Caco-2 (cell line): ENCODE results near the gene ANK2. TPM values are rescaled to one million over a fixed set of nuclear protein-coding genes. Genes with fewer than 3 reads are reported as not detected.
"Not testable (repeated sequence)": the region's sequence is repeated elsewhere in the genome, so short reads cannot be mapped to it uniquely, and the experiment has no call there.

Source experiments
- BruUV-seq: library from RNA; stranded (reverse); fragments of 400-500 nt; replicated peaks from 2 replicates; lab custom pipeline; 2021; lab: Mats Ljungman, UMichigan
- CTCF ChIA-PET: fragments of 300-600 bp; sonication (Branson Sonifier 250); formaldehyde crosslinking; loops from one replicate; lab custom pipeline; 2022; ENCODE audit warnings: antibody characterized with exemption; lab: Charles Lee
- POLR2A ChIA-PET: fragments of 300-600 bp; sonication (Branson Sonifier 250); formaldehyde crosslinking; loops from one replicate; lab custom pipeline; 2022; ENCODE audit warnings: antibody characterized with exemption; lab: Charles Lee
- DNase-seq, 2 experiments: peaks; one replicate each; pipeline versions ENCODE4 v3.0.0 to v3.0.0-alpha.2; 2020 to 2022
- H3K27me3 ChIP-seq: replicated peaks from 2 replicates; pipeline ENCODE4 v1.6.0; 2011; ENCODE audit warnings: low read length; ENCODE audit not compliant: control insufficient read depth, insufficient read depth
- H3K36me3 ChIP-seq: 2 replicates; pipeline ENCODE4 v1.5.1; 2011; ENCODE audit warnings: low read length; ENCODE audit not compliant: control insufficient read depth, insufficient read depth
- H3K4me1 ChIP-seq: fragments of 250-450 bp; sonication (Bioruptor Pico); 2 replicates; pipeline ENCODE4 v1.5.1; 2020; ENCODE audit warnings: mild to moderate bottlenecking
- H3K4me3 ChIP-seq: 2 replicates; pipeline ENCODE4 v1.5.1; 2011; ENCODE audit warnings: low read depth, mild to moderate bottlenecking, control low read depth, low read length
- H3K9me3 ChIP-seq: fragments of 250-450 bp; sonication (Bioruptor Pico); 2 replicates; pipeline ENCODE4 v1.5.1; 2020; ENCODE audit warnings: mild to moderate bottlenecking, moderate library complexity
- H3K27ac Mint-ChIP-seq: one replicate; pipeline ENCODE4 v1.8.0; 2022; ENCODE audit warnings: mixed read lengths; ENCODE audit not compliant: unreplicated experiment
- H3K27me3 Mint-ChIP-seq: one replicate; pipeline ENCODE4 v1.8.0; 2022; ENCODE audit warnings: mixed read lengths; ENCODE audit not compliant: insufficient read depth, unreplicated experiment
- H3K36me3 Mint-ChIP-seq: one replicate; pipeline ENCODE4 v1.8.0; 2022; ENCODE audit warnings: mild to moderate bottlenecking, mixed read lengths; ENCODE audit not compliant: insufficient read depth, unreplicated experiment
- H3K4me1 Mint-ChIP-seq: one replicate; pipeline ENCODE4 v1.8.0; 2022; ENCODE audit warnings: low read depth, mixed read lengths; ENCODE audit not compliant: unreplicated experiment
- H3K4me3 Mint-ChIP-seq: one replicate; pipeline ENCODE4 v1.8.0; 2022; ENCODE audit warnings: mild to moderate bottlenecking, moderate library complexity, mixed read lengths; ENCODE audit not compliant: unreplicated experiment
- H3K9me3 Mint-ChIP-seq: one replicate; pipeline ENCODE4 v1.8.0; 2022; ENCODE audit warnings: mixed read lengths; ENCODE audit not compliant: unreplicated experiment
- CTCF ChIP-seq, 2 experiments: fragments of 200-600 bp in 1 of 2; IDR thresholded peaks; 1 replicate in 1 of 2; 2 replicates in 1 of 2; pipeline versions ENCODE4 v1.5.1 to v1.8.0; 2011 to 2022; ENCODE audit warnings: antibody characterized with exemption in 1 of 2, control low read depth in 1 of 2, inconsistent platforms in 1 of 2, low read depth in 1 of 2, low read length in 1 of 2, mild to moderate bottlenecking in 1 of 2, moderate library complexity in 1 of 2; ENCODE audit not compliant: insufficient read depth in 1 of 2, severe bottlenecking in 1 of 2, unreplicated experiment in 1 of 2
- intact Hi-C: fragments of 100-400 bp; cut with micrococcal nuclease; formaldehyde crosslinking; loops from one replicate; pipeline ENCODE4 v1.10.0; 2022; ENCODE audit not compliant: unreplicated experiment
- total RNA-seq: library from RNA; stranded (reverse); gene quantifications from 2 replicates; pipeline ENCODE4 v1.2.3, GENCODE V29; 2022

The ANK2 gene
- total RNA-seq, 1 experiment from 2014 or later = 26.3 TPM

- H3K4me3 Mint-ChIP-seq = no peak overlapping the region
- intact Hi-C loops = loop anchor here (2.0 kb wide), 1 partner anchor 31 kb away; no protein-coding TSS in a partner anchor
- no peak overlapping the region for H3K27ac Mint-ChIP-seq
- Histone ChIP-seq H3K4me3 (no peak overlapping the region), H3K27me3 (no peaks in the 10 kb centered on the region), H3K9me3 (no peaks in the 10 kb centered on the region), H3K36me3 (no peaks in the 10 kb centered on the region), H3K4me1 (0 out of 2 replicates have a peak, but pooled peaks cover 3% of the 10 kb centered on the region)
- POLR2A ChIA-PET = no interaction called here
- CTCF ChIA-PET = interaction anchor here (0.6 kb wide), 1 partner anchor 57 kb away, joined by 3 read pairs; no protein-coding TSS in a partner anchor
- no peaks in the 10 kb centered on the region for H3K36me3 Mint-ChIP-seq
- no peak for TF ChIP-seq CTCF (IDR thresholded peaks at IDR 0.05; ENCODE audit: insufficient read depth in 1 of 2, low read depth in 1 of 2, low read length in 1 of 2, severe bottlenecking in 1 of 2, unreplicated experiment in 1 of 2)
- no peaks in the 10 kb centered on the region for H3K9me3 Mint-ChIP-seq
- BruUV-seq = no TSS peak
- no peaks in the 10 kb centered on the region for H3K4me1 Mint-ChIP-seq
- DNase-seq = peak in 1 of 2 experiments; percentile 31
- no peaks in the 10 kb centered on the region for H3K27me3 Mint-ChIP-seq
These were observed 14.8 kb downstream of the ANK2 start for GRCh38 chr4:113064244-113064643.

GRCh38 chr4:113065629-113066028 lies 16.2 kb downstream of the ANK2 start:
- no TSS peak for BruUV-seq
- intact Hi-C loops = loop anchor here (2.0 kb wide), 1 partner anchor 29 kb away; no protein-coding TSS in a partner anchor
- CTCF ChIA-PET = no interaction called here

GRCh38 chr4:113068771-113069170 lies 19.3 kb downstream of the ANK2 start:
- H3K27me3 Mint-ChIP-seq, H3K27me3 ChIP-seq, POLR2A ChIA-PET, H3K36me3 Mint-ChIP-seq, CTCF ChIA-PET, H3K27ac Mint-ChIP-seq, H3K9me3 ChIP-seq, H3K9me3 Mint-ChIP-seq, BruUV-seq, H3K4me3 ChIP-seq, H3K36me3 ChIP-seq, DNase-seq, H3K4me1 ChIP-seq, H3K4me1 Mint-ChIP-seq, H3K4me3 Mint-ChIP-seq, intact Hi-C loops: not testable (repeated sequence)

More at GRCh38 chr4:113065629-113066028, 16.2 kb downstream of the ANK2 start:
- Mint-ChIP-seq H3K36me3 (no peaks in the 10 kb centered on the region), H3K9me3 (no peaks in the 10 kb centered on the region), H3K27ac (no peak overlapping the region), H3K4me1 (no peaks in the 10 kb centered on the region), H3K27me3 (no peaks in the 10 kb centered on the region), H3K4me3 (no peak overlapping the region)
- POLR2A ChIA-PET = no interaction called here
- no peaks in the 10 kb centered on the region for H3K36me3 ChIP-seq
- 0 out of 2 replicates have a peak, but pooled peaks cover 3% of the 10 kb centered on the region for H3K4me1 ChIP-seq
- DNase-seq = no peak
- no peaks in the 10 kb centered on the region for H3K9me3 ChIP-seq
- H3K27me3 ChIP-seq = no peaks in the 10 kb centered on the region
- no peak for TF ChIP-seq CTCF (IDR thresholded peaks at IDR 0.05; ENCODE audit: insufficient read depth in 1 of 2, low read depth in 1 of 2, low read length in 1 of 2, severe bottlenecking in 1 of 2, unreplicated experiment in 1 of 2)
- H3K4me3 ChIP-seq = no peak overlapping the region
